Measurements from ENCODE around the gene LARP1. TPM values are rescaled to one million over a fixed set of nuclear protein-coding genes. Genes with fewer than 3 reads are reported as not detected.

LARP1 gene
- total RNA-seq, 1 donor from 2014 or later = 202 TPM

DNA sequence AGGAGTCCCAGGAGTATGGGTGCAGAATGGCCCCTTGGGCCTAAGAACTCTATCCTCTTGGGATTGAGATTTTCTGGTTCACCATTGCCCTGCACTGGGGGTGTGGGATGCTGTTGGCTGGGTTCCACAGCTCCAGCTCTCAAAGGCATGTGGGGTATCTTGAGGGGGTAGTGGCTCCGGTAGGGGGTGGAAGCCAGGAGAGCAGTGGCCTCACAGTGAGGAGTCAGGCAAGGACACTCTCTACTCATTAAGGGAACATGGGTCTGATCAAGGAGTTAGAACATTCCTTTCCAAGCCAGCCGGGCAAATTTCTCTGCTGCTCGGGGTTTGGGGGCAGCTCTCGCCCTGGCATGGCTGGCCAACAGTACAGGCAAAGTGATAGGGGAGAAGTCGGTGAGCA is 33.0 kb downstream of the LARP1 start:
- DNase-seq (ENCODE audit: low spot score) = no peak

DNA sequence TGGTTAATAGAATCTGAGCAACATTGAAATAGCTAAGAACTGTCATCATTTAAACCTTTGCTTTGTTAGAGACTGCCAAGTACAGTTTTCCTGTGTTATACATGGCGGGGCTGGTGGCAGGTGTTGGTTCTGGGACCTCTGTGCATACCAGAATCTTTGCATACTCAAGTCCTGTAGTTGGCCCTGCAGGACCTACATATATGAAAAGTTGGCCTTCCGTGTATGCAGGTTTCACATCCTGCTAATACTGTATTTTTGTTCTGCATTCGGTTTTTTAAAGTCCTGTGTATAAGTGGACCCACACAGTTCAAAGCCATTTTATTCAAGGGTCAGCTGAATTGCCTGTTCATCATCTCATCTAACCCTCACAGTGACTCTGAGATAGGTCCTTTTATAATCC is 36.4 kb downstream of the LARP1 start:
- DNase-seq (ENCODE audit: low spot score) = no peak

DNA sequence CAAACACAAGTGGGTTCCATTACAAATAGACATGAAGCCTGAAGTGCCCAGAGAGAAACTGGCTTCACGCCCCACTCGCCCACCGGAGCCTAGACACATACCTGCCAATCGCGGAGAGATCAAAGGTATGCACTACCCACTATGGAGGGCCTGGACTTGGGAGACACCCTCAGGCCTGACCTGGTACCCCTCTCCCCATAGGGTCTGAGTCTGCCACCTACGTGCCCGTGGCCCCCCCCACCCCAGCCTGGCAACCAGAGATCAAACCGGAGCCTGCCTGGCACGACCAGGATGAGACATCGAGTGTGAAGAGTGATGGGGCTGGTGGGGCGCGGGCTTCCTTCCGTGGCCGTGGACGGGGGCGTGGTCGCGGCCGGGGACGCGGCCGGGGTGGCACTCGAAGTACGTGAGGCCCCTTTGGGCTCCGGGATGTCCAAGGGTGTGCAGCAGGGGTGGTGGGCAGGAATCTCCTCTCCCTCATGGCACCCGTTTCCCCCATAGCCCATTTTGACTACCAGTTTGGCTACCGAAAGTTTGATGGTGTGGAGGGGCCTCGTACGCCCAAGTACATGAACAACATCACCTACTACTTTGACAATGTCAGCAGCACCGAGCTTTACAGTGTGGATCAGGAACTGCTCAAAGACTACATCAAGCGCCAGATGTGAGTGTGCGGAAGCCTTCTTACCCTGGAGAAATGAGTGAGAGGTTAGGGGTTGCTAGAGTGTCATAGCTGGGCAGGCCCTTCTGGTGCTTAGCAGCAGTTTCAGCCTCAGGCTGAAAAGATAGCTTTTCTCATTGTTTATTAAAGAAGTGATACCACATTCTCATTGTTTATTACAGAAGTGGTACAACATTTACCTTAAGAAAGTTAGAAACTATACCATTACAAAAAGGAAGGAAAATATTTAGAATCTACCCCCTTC is 38.7 kb downstream of the LARP1 start:
- DNase-seq (ENCODE audit: low spot score) = no peak

DNA sequence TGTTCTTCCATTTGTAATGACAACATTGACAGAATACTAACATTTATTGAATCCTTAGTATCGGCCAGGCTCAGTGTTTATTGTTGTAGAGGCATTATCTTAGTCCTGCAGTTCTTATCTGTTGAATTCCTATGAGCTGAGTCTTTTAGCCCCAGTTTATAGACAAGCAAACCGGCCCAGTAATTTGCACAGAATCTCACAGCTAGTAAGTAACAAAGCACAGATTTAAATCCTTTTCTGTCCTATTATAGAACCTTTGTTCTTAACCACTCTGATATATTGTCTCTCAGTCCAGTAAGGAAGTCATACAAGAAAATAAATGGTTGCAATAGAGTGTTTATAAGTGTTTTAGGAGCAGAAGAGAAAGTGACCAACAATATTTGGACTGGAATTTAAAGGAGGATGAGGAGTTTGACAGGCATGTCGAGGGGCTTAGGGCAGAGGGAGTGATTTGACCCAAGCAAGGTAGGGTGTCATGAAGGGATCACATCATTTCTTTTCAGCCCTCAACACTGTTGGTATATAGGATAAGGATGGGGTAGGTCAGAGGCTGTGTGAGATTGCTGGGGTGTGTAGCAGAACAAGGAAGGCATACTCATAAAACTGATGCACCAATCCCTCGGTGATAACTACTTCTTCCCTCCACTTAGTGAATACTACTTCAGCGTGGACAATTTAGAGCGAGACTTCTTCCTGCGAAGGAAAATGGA is 39.5 kb downstream of the LARP1 start:
- no peak for DNase-seq (ENCODE audit: low spot score)

DNA sequence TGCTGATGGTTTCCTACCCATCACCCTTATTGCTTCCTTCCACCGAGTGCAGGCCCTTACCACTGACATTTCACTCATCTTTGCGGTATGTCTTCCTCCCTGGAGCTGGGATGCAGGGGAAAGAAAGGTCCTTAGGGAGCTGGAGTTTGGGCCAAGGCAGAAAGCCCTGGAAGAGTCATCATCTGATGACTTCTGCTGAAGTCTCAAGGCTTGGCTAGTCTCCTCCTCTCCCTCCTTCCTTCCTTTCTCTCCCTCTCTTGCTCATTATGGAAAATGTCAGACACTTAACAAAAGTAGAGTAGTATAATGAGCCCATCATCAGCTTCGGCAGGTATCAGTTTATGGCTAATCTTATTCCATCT is 40.0 kb downstream of the LARP1 start:
- DNase-seq (ENCODE audit: low spot score) = no peak

DNA sequence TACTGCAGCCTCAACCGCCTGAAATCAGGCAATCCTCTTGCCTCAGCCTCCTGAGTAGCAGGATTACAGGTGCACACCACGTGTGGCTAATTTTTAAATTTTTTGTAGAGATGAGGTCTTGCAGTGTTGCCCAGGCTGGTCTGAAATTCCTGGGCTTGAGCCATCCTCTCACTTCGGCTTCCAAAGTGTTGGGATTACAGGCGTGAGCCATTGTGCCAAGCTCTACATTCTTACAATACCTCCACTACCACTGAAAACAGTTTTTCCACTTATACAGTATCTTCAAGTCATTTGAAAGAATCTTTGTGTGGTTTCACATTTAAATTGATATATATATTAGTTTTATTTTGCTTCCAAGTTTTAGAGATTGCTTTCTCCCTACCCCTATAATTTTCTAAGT is 42.6 kb downstream of the LARP1 start:
- no peak for DNase-seq (ENCODE audit: low spot score)

DNA sequence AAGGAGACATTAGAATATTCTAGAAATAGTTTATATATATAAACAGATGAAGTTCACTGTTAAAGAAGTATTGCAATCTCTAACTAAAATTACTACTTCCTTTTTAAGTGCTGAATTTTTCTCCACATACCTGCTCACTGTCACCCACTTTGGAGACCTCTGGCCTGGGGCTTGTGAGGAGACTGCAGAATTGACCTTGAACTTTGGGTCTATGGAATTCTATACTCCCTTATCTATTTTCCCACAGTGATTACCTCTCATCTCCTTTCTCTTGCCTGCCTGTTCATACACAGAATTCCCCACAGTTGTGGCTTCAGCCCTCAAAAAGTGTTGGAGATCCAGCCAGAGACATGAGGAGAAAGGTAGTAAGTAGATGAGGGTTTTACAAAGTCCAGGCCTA is 45.4 kb downstream of the LARP1 start:
- no peak for DNase-seq (ENCODE audit: low spot score)

DNA sequence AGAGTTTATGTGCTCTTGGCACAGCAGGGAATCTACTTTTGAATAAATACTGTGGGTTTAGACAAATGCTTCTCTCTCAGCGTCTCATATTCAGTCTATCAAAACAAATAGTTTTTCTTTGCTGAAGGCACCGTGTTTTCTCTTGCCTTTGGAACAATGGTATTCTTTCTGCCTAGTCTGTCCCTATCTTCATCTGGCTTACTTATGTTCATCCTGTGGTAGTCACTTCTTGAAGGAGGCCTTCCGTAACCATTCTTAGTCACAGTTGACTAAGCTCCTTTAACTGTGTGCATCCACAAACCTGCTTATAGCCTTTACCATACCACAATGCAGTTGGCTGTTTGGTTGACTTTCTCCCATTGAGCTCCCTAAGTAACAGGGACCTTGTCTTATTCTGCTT is 45.9 kb downstream of the LARP1 start:
- DNase-seq (ENCODE audit: low spot score) = no peak

DNA sequence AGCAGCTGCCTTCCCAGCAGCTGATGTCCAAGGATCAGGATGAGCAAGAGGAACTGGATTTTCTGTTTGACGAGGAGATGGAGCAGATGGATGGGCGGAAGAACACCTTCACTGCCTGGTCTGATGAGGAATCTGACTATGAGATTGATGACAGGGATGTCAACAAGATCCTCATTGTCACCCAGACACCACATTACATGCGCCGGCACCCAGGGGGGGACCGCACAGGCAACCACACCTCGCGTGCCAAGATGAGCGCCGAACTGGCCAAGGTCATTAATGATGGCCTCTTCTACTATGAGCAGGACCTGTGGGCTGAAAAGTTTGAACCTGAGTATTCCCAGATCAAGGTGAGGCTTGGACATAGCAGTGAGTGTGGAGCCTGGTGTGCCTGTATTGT is 46.9 kb downstream of the LARP1 start:
- DNase-seq (ENCODE audit: low spot score) = no peak

DNA sequence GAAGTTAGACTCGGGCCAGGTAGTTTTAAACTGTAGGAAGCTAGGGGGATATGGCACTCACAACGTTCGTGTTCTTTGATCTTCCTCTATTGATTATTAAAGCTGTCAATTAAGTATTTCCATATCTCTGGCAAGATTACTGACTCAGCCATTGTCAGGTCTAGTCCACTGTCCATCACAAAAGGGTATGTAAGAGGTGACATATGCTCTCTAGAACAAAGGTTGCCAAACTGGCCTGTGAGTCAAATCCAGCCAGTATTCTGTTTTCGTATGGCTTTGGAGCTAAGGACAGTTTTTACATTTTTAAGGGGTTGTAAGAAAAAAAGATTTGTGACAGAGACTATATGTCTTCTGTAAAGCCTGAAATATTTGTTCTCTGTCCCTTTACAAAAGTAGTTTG is 51.0 kb downstream of the LARP1 start:
- no peak for DNase-seq (ENCODE audit: low spot score)

DNA sequence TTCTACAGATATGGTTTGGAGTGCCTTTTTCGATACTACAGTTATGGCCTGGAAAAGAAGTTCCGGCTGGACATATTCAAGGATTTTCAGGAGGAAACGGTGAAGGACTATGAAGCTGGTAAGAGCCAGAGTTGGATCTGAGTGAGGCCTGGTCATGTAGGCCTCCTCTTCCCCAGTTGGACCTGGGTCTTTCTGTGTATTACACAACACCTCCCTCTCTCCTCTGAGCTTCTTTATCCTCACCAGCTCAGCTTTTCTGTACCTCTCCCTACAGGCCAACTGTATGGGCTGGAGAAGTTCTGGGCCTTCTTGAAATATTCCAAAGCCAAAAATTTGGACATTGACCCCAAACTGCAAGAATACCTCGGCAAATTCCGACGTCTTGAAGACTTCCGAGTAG is 56.1 kb downstream of the LARP1 start:
- DNase-seq (ENCODE audit: low spot score) = peak; percentile 9

DNA sequence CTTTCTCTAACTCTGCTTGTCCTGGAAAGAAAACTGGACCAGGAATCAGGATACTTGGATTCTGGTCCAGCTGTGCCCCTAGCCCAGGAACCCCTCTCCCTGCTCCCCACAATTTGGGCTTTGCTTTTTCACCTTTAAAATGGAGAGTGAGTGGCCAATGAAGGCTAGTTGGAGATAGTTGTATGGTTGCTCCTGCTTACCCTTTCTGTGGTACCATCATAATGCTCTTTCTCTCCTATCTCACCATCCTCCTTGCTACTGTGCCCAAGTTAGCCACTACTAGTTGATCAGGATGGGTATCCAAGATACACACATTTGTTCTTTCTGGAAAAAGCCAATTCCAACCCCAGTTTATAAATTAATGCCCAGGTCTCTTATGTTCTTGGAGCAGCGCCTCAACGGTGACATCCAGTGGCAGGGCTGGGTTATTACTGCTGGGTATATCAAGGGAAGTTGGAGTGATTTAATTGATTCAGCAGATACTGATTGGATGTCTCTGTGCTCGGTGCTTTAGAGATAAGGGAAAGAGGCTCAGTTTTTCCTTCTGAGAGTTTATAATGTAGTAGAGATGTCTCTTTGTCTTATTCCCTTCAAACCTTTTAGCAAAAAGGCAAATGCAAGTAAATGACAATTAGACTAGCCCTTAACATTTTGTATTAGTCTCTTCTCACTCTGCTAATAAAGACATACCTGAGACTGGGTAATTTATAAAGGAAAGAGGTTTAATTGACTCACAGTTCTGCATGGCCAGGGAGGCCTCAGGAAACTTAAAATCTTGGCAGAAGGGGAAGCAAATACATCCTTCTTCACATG is 56.7 kb downstream of the LARP1 start:
- peak; percentile 81 for DNase-seq (ENCODE audit: low spot score)

DNA sequence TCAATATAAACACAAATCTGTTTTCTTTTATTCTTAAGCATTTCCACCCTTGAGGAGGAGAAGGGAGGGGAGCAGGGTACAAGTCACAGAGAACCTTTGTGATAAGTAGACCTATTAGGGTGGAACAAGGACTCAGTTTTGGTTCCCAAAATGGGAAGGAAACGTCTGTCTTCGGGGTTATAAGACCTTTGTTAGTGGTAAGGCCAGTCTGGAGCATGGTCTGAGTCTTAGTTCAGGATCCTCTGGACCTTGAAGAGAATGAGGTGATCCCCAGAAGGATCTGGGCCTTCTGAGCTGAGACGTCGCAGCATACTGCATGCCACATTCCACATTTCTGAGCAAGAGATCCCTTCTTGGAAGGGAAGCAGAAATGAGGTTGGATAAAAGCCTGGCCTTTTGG is 58.0 kb downstream of the LARP1 start:
- no peak for DNase-seq (ENCODE audit: low spot score)

DNA sequence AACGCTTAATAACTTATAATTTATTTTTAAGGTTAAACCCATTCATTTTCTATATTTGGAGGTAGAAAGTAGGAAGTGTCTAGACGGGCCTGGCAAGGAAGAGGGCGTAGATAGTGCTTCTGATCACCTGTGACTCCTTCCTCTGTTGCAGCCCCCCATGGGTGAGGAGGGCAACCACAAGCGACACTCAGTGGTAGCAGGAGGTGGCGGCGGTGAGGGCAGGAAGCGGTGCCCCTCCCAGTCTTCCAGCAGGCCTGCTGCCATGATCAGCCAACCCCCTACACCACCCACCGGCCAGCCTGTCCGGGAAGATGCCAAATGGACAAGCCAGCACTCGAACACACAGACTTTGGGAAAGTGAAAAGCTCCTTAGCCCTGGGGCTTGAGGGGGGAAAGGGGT is 58.6 kb downstream of the LARP1 start:
- DNase-seq (ENCODE audit: low spot score) = peak; percentile 62

DNA sequence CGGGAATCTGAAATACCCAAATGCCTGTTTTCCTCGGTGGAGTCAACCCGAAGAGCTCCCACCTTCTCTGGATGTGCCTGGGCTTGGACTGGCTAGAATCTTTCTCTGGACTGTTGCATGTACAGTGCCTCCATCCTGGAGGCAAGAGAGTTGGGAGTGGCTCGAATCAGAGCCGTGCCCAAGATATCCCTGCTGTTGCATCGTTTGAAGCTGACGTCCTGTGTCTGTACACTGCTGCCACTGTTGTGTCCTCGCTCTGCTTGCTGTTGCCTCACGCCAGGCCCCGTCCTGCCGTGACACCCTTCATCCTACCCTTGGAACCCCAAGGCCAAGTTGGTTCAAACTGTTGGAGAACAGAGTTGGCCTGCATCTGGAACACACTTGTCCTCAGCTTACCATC is 59.8 kb downstream of the LARP1 start:
- DNase-seq (ENCODE audit: low spot score) = peak; percentile 35

DNA sequence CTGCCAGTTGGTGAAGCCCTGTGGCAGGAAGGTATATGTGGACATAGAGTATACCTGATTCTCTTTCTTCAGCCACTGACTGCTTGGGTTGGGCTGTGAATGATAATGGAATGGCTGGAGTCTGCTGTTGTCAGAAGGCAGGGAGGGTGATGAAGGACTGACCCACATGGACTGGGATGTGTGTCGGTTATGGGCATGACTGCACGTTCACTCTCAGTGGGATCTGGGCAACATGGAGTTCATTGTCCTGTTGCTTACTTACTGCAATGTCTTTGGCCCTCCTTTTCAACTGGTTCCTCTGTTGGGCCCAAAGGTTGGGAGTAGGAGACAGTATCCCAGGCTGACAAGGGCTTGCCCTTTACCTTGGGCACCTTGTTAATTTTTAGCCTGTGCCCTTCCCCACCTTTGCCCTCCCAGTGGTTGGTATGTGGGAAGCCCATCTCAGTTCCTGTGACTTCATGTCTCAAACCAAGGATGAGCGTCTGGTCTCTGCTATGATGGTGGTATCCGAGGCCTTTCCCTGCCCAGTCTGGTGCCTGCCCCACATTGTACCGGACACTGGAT is 60.6 kb downstream of the LARP1 start:
- peak; percentile 55 for DNase-seq (ENCODE audit: low spot score)

DNA sequence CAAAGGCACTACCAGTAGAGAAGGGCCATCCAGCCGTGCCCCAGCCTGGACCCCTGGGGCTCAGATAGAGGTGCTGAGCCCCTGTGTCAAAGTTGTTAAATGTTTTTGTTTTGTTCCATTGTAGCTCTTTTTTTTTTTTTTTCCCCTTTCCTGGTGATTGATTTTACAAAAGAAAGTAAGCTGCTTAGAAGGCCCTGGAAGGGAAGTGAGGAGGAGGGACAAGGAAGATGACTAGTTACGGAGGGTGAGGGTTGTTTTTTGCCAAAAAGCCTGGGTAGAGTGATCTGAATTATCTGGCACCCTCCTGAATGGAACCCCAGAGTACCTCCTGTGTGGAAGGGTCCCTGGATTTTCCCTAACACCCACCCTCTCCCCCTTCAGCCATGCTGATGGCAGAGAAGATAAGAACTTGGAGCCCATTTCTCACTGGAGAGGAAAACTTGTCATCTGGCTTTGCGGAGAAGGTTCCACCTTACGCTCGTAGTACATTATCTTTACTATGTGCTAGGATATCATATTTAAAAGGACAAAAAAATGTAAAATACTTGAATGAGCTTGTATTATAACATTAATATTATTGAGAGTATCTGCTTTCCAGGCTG is 61.8 kb downstream of the LARP1 start:
- DNase-seq (ENCODE audit: low spot score) = peak; percentile 16

DNA sequence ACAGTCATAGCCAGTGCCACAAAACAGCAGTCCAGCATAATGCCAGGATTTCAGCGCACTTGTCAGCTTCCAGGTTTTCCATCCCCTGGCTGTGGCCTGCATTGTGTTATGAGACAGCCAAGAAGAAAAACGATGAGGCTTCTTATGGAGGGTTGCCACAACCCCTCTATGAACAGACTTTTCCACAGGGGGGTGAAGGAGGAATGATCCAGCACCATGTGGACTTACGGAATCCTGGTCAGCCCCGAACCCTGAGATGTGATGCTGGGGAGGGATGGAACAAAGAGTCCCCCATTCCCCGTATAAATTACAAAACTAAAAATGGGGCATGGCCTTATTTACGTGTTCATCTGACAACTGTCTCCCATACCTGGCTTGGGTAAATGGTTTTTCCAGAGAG is 62.6 kb downstream of the LARP1 start:
- DNase-seq (ENCODE audit: low spot score) = no peak

DNA sequence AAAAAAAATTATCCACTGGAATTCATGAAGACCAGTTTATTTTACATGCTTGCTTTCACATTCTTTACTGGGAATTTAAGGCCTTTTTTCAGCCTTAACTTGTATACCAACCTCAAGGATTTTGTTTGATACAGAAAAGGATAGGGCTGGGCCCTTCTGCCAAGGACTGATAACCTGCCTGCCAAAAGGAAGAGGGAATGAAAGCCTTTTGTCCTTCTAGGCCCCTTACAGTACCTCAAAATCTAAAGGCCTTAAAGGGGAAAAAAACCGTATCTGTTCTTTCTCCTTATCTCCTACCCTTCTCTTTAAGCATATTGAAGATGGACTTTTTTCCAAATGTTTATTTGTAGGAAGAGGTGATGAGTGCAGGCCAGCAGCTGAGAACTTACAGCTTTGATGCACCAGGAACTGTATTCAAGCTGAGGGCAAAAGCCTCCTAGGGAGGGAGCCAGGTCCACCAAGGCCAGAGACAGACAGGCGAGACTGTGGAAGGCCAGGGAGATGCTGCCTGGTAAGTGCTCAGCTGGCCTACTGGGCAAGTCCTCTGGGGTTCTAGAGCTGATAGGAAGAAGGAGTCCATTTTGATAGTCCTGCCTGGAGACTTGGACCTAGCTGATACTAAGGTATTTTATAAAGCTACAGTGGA is 63.4 kb downstream of the LARP1 start:
- DNase-seq (ENCODE audit: low spot score) = no peak

DNA sequence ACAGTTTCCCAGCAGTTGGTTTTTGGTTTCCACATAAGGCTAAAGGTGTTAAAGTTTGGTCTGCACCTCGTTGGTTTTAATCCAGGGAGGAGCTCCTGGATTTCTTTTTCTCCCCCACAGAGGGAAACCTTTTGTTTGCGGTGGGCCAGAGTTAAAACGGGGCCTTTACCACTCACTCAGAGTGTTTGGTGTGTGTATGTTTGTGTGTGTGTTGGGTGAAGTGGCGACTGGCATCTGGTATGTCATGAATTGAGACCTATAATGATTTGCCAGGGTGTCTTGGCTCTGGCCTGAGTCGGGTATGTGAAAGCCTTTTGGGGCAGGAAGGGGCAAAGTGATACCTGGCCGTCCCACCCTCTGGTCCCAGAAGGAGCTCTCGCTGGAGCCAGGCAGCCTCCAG is 64.4 kb downstream of the LARP1 start:
- no peak for DNase-seq (ENCODE audit: low spot score)

DNA sequence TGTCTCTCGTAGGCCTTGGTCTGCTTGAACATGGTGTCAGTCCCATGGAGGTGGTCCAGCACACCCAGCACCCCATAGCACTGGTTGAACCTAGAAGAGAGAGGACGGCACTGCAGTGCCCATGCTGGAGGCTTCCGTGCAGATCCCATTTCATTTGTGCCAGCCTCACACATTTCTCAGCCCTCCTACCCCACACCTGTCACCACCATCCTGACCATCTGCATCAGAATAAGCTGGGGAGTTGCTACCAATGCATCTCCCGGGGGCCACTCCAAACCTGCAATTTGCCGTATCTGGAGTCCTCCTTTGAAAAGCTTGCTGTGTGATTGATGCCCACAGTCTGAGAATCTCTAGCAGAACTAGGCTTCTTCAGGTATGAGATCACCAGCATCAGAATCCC is 65.2 kb downstream of the LARP1 start:
- no peak for DNase-seq (ENCODE audit: low spot score)

Data from mesenteric fat pad (tissue), 1 donor.